Measurements from ENCODE around the gene MBOAT2.

GRCh38 chr2:8817221-8817620 lies 186.3 kb downstream of the MBOAT2 start:
- no peak for TF ChIP-seq CTCF (IDR thresholded peaks at IDR 0.05)
- no peak for TF ChIP-seq POLR2A (IDR thresholded peaks at IDR 0.05)
